Common myeloid progenitor, CD34-positive (primary cell): ENCODE results near the gene CAPN5.
"Not testable (repeated sequence)": the region's sequence is repeated elsewhere in the genome, so short reads cannot be mapped to it uniquely, and the experiment has no call there.

Experiments used
- CTCF ChIA-PET: fragments of 350-600 bp; sonication (Branson Sonifier 250); formaldehyde crosslinking; loops from one replicate; lab custom pipeline; 2021; ENCODE audit warnings: antibody characterized with exemption; lab: Charles Lee
- POLR2A ChIA-PET: fragments of 350-600 bp; sonication (Branson Sonifier 250); formaldehyde crosslinking; loops from one replicate; lab custom pipeline; 2021; ENCODE audit warnings: antibody characterized with exemption; lab: Charles Lee
- DNase-seq, 3 donors: peaks; one replicate each; pipeline versions ENCODE4 v3.0.0 to v3.0.0-alpha.2; 2013
- H3K27ac ChIP-seq, 2 experiments: 1 replicate in 1 of 2; 2 replicates in 1 of 2; pipeline ENCODE4 v1.7.0; 2013; ENCODE audit warnings: inconsistent platforms in 2 of 2, low read length in 2 of 2, mild to moderate bottlenecking in 2 of 2, low read depth in 1 of 2, moderate library complexity in 1 of 2; ENCODE audit not compliant: severe bottlenecking in 2 of 2, insufficient read depth in 1 of 2, poor library complexity in 1 of 2
- H3K27me3 ChIP-seq, 5 experiments: replicated peaks in 2 of 5; 1 replicate in 3 of 5; 2 replicates in 2 of 5; pipeline versions ENCODE4 v1.6.1 to v1.7.0; 2013; ENCODE audit warnings: low read length in 4 of 5, mild to moderate bottlenecking in 2 of 5, moderate library complexity in 2 of 5, inconsistent platforms in 1 of 5; ENCODE audit not compliant: insufficient read depth in 5 of 5, control insufficient read depth in 4 of 5
- H3K36me3 ChIP-seq, 4 experiments: 1 replicate in 2 of 4; 2 replicates in 2 of 4; pipeline versions ENCODE4 v1.6.1 to v1.7.0; 2013; ENCODE audit warnings: low read length in 3 of 4, control low read depth in 1 of 4, mild to moderate bottlenecking in 1 of 4; ENCODE audit not compliant: control insufficient read depth in 4 of 4, insufficient read depth in 4 of 4
- H3K4me1 ChIP-seq, 4 experiments: 1 replicate in 3 of 4; 2 replicates in 1 of 4; pipeline versions ENCODE4 v1.6.1 to v1.7.1; 2013; ENCODE audit warnings: low read length in 3 of 4, mild to moderate bottlenecking in 3 of 4, control low read depth in 1 of 4, inconsistent platforms in 1 of 4, moderate library complexity in 1 of 4; ENCODE audit not compliant: control insufficient read depth in 4 of 4, insufficient read depth in 4 of 4; ENCODE audit errors: control extremely low read depth in 1 of 4
- H3K4me3 ChIP-seq, 7 experiments: 1 replicate in 4 of 7; 2 replicates in 3 of 7; pipeline versions ENCODE4 v1.5.1 to v1.7.0; 2013; ENCODE audit warnings: mild to moderate bottlenecking in 7 of 7, low read length in 6 of 7, moderate library complexity in 6 of 7, inconsistent platforms in 2 of 7, low read depth in 2 of 7, control low read depth in 1 of 7; ENCODE audit not compliant: insufficient read depth in 4 of 7, control insufficient read depth in 1 of 7; ENCODE audit errors: extremely low read depth in 1 of 7
- H3K9me3 ChIP-seq, 5 experiments: 1 replicate in 4 of 5; 2 replicates in 1 of 5; pipeline versions ENCODE4 v1.6.1 to v1.7.1; 2013; ENCODE audit warnings: low read length in 4 of 5, mild to moderate bottlenecking in 2 of 5, inconsistent platforms in 1 of 5, low read depth in 1 of 5, moderate library complexity in 1 of 5; ENCODE audit not compliant: control insufficient read depth in 4 of 5, insufficient read depth in 2 of 5; ENCODE audit errors: control extremely low read depth in 1 of 5
- WGBS: methylation state at CpG from one replicate; pipeline ENCODE4 v1.1.5; 2013; ENCODE audit not compliant: insufficient coverage; 5-methylcytosine and 5-hydroxymethylcytosine counted together

The CAPN5 gene

DNA sequence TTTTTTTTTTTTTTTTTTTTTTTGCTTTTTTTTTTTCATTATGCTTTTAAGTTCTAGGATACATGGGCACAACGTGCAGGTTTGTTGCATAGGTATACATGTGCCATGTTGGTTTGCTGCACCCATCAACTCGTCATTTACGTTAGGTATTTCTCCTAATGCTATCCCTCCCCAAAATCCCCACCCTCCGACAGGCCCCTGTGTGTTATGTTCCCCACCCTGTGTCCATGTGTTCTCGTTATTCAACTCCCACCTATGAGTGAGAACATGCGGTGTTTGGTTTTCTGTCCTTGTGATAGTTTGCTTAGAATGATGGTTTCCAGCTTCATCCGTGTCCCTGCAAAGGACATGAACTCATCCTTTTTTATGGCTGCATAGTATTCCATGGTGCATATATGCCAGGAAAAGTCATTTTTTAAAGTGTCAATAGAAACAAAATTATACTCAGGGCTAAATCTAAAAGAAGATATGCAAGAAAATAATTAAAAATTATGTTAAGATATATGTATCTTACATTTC lies 18.8 kb upstream of the CAPN5 start:
- POLR2A ChIA-PET: not testable (repeated sequence)
- no CpG with 5 or more reads among the region's 7 CpGs for WGBS

DNA sequence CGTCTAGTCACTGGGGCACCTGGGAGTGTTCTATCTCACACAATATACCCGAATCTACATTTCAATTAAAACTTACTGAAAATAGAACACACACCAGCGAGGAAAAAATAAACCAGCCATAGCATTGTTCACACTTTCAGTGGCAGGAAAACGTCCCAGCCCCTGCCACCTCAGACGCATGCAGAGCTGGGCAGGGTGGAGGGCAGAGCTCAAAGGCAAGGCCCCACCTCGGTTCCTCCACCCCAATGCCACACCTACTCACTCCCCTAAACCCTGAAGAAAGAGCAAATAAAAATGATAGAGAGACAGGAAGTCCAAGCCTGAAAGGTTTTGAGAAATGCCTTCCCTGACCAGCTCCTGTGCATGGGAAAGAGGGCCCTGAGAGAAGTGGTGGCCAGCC lies 17.7 kb upstream of the CAPN5 start:
- DNase-seq: no peak
- POLR2A ChIA-PET: no interaction called here
- 100% methylated on average over 1 of the region's 6 CpGs for WGBS

More for the DNA sequence above, 18.8 kb upstream of the CAPN5 start:
- Histone ChIP-seq H3K27me3 (peaks cover 0 to 14% (median 6%) of the 10 kb centered on the region in 5 experiments), H3K4me1 (peaks cover 0 to 13% (median 7%) of the 10 kb centered on the region in 4 experiments)
- not testable (repeated sequence) for H3K36me3 ChIP-seq, DNase-seq, H3K4me3 ChIP-seq, H3K27ac ChIP-seq, H3K9me3 ChIP-seq
- CTCF ChIA-PET: interaction anchor here (0.7 to 5.5 kb wide), 21 partner anchors 8 to 627 kb away, joined by 3 to 49 read pairs (median 4); partner anchors contain the start of gene MYO7A

GRCh38 chr11:77051511-77051910 lies 15.3 kb upstream of the CAPN5 start:
- ChIA-PET CTCF (interaction anchor here (1.4 to 6.0 kb wide), 3 partner anchors 11 to 61 kb away, joined by 4 to 34 read pairs (median 22); no protein-coding TSS in a partner anchor), POLR2A (no interaction called here)
- Histone ChIP-seq H3K27ac (no peak overlapping the region), H3K9me3 (peaks cover 0 to 9% (median 6%) of the 10 kb centered on the region in 5 experiments), H3K4me1 (peaks cover 0 to 6% (median 5%) of the 10 kb centered on the region in 4 experiments), H3K27me3 (peaks cover 0 to 3% (median 0%) of the 10 kb centered on the region in 5 experiments), H3K4me3 (no peak overlapping the region), H3K36me3 (no peaks in the 10 kb centered on the region)
- DNase-seq: no peak
- 100% methylated on average over 3 of the region's 3 CpGs for WGBS

More for the DNA sequence above, 17.7 kb upstream of the CAPN5 start:
- CTCF ChIA-PET: interaction anchor here (1.0 to 5.5 kb wide), 9 partner anchors 10 to 64 kb away, joined by 4 to 49 read pairs (median 7); no protein-coding TSS in a partner anchor
- peaks cover 0 to 14% (median 9%) of the 10 kb centered on the region in 5 experiments for H3K27me3 ChIP-seq
- H3K36me3 ChIP-seq: no peaks in the 10 kb centered on the region
- H3K27ac ChIP-seq: no peak overlapping the region
- H3K9me3 ChIP-seq: no peaks in the 10 kb centered on the region
- no peak overlapping the region for H3K4me3 ChIP-seq
- H3K4me1 ChIP-seq: peaks cover 0 to 13% (median 7%) of the 10 kb centered on the region in 4 experiments

- DNase-seq: no peak
- peaks cover 0 to 15% (median 12%) of the 10 kb centered on the region in 5 experiments for H3K9me3 ChIP-seq
- ChIA-PET CTCF (interaction anchor here (1.1 to 6.0 kb wide), 3 partner anchors 12 to 132 kb away, joined by 3 to 34 read pairs (median 29); no protein-coding TSS in a partner anchor), POLR2A (no interaction called here)
- peaks cover 0 to under 1% (median under 1%) of the 10 kb centered on the region in 4 experiments for H3K4me1 ChIP-seq
- no peak overlapping the region for H3K4me3 ChIP-seq
- 88% methylated on average over 6 of the region's 7 CpGs for WGBS
- no peak overlapping the region for H3K27ac ChIP-seq
- peaks cover 0 to 3% (median 0%) of the 10 kb centered on the region in 5 experiments for H3K27me3 ChIP-seq
- H3K36me3 ChIP-seq: no peaks in the 10 kb centered on the region
Measured at GRCh38 chr11:77052518-77052917, 14.3 kb upstream of the CAPN5 start.

GRCh38 chr11:77053217-77054015 lies 13.4 kb upstream of the CAPN5 start:
- 92% methylated on average over 10 of the region's 14 CpGs for WGBS
- POLR2A ChIA-PET: no interaction called here
- peaks cover 0 to 5% (median 0%) of the 10 kb centered on the region in 5 experiments for H3K27me3 ChIP-seq
- peaks cover 0 to 15% (median 12%) of the 10 kb centered on the region in 5 experiments for H3K9me3 ChIP-seq
- CTCF ChIA-PET: interaction anchor here (1.1 to 6.0 kb wide), 4 partner anchors 11 to 132 kb away, joined by 3 to 34 read pairs (median 17); no protein-coding TSS in a partner anchor
- H3K4me1 ChIP-seq: no peaks in the 10 kb centered on the region
- H3K27ac ChIP-seq: no peak overlapping the region
- H3K4me3 ChIP-seq: no peak overlapping the region
- DNase-seq: no peak
- H3K36me3 ChIP-seq: no peaks in the 10 kb centered on the region

DNA sequence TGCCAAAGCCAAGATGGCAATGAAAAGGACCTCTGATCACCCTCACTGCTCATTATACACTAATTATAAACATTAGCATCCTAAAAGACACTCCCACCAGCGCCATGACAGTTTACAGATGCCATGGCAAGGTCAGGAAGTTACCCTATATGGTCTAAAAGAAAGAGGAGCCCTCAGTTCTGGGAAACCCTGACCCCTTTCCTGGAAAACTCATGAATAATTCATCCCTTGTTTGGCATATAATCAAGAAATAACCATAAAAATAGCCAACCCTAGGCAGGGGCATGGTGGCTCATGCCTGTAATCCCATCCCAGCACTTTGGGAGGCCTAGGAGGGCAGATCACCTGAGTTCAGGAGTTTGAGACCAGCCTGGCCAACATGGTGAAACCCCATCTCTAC lies 12.7 kb upstream of the CAPN5 start:
- peaks cover 0 to 15% (median 12%) of the 10 kb centered on the region in 5 experiments for H3K9me3 ChIP-seq
- ChIA-PET CTCF (interaction anchor here (1.5 to 6.0 kb wide), 3 partner anchors 10 to 37 kb away, joined by 5 to 34 read pairs (median 29); no protein-coding TSS in a partner anchor), POLR2A (no interaction called here)
- WGBS: no CpG with 5 or more reads among the region's 1 CpG
- no peak overlapping the region for H3K4me3 ChIP-seq
- H3K4me1 ChIP-seq: no peaks in the 10 kb centered on the region
- no peaks in the 10 kb centered on the region for H3K36me3 ChIP-seq
- no peak for DNase-seq
- H3K27me3 ChIP-seq: peaks cover 0 to 5% (median 0%) of the 10 kb centered on the region in 5 experiments
- no peak overlapping the region for H3K27ac ChIP-seq
